A549 (cell line): ENCODE data around the gene KCNJ14. TPM values are rescaled to one million over a fixed set of nuclear protein-coding genes. Genes with fewer than 3 reads are reported as not detected.

ENCODE experiments used
- ATAC-seq, 2 experiments: fragments of 200-7000 bp in 1 of 2; fragments of >200 bp in 1 of 2; cut with Nextera tagmentation in 1 of 2; cut with Tn5 transposase in 1 of 2; 3 replicates each; pipeline versions ENCODE4 v1.8.0 to v1.9.1; 2018 to 2020; ENCODE audit warnings: mild to moderate bottlenecking in 1 of 2, moderate library complexity in 1 of 2
- CTCF ChIA-PET: fragments of 300-600 bp; sonication (Branson Sonifier 250); formaldehyde crosslinking; extraction: SDS; loops from one replicate; lab custom pipeline; 2021; ENCODE audit warnings: antibody characterized with exemption, inconsistent platforms; lab: Yijun Ruan, JAX
- POLR2A ChIA-PET: fragments of 350-600 bp; formaldehyde crosslinking; extraction: SDS; loops from one replicate; lab custom pipeline; 2021; ENCODE audit warnings: antibody characterized with exemption, inconsistent platforms; lab: Yijun Ruan, JAX
- DNase-seq, 2 experiments: peaks; one replicate each; pipeline versions ENCODE4 v3.0.0 to v3.0.0-alpha.2; 2011 to 2016; ENCODE audit warnings: low read depth in 1 of 2, low spot score in 1 of 2
- FAIRE-seq: peaks from 2 replicates; lab custom pipeline; 2011; peaks lifted over from hg19 to GRCh38; lab: Jason Lieb, UNC
- H3K27ac ChIP-seq, 2 experiments: fragments of >200 bp; sonication (Bioruptor Twin); formaldehyde crosslinking; 3 replicates each; pipeline ENCODE4 v1.5.1; 2016 to 2017
- H3K4me1 ChIP-seq: fragments of >200 bp; sonication (Bioruptor Twin); formaldehyde crosslinking; 3 replicates; pipeline ENCODE4 v1.6.1; 2016
- H3K4me2 ChIP-seq: fragments of >200 bp; sonication (Bioruptor Twin); formaldehyde crosslinking; 3 replicates; pipeline ENCODE4 v1.6.1; 2016
- H3K4me3 ChIP-seq: fragments of >200 bp; sonication (Bioruptor Twin); formaldehyde crosslinking; 3 replicates; pipeline ENCODE4 v1.5.1; 2016
- H3K9me3 ChIP-seq: fragments of >200 bp; sonication (Bioruptor Twin); formaldehyde crosslinking; 3 replicates; pipeline ENCODE4 v1.6.1; 2016
- CBX2 ChIP-seq: fragments of 200-600 bp; sonication (generic); IDR thresholded peaks from 2 replicates; pipeline ENCODE4 v1.6.1; 2016; ENCODE audit warnings: low read depth, mild to moderate bottlenecking, borderline replicate concordance
- CBX8 ChIP-seq: fragments of 200-600 bp; sonication (generic); IDR thresholded peaks from 2 replicates; pipeline ENCODE4 v1.6.1; 2016
- CEBPB ChIP-seq, 2 experiments: fragments of >200 bp in 1 of 2; sonication (Bioruptor Twin) in 1 of 2; formaldehyde crosslinking in 1 of 2; IDR thresholded peaks; 2 replicates each; pipeline ENCODE4 v1.6.1; 2012 to 2016
- CTCF ChIP-seq: fragments of >200 bp; sonication (Bioruptor Twin); formaldehyde crosslinking; IDR thresholded peaks from 3 replicates; pipeline ENCODE4 v1.5.1; 2016
- FOSB ChIP-seq: fragments of 250-450 bp; sonication (Bioruptor Pico); IDR thresholded peaks from 2 replicates; pipeline ENCODE4 v1.5.0; 2020; ENCODE audit warnings: mild to moderate bottlenecking, moderate library complexity
- HDAC2 ChIP-seq: fragments of 200-600 bp; sonication (generic); IDR thresholded peaks from 2 replicates; pipeline ENCODE4 v1.6.1; 2016
- HEYL ChIP-seq: fragments of 250-450 bp; sonication (Bioruptor Pico); IDR thresholded peaks from 2 replicates; pipeline ENCODE4 v1.8.0; 2021; ENCODE audit warnings: mild to moderate bottlenecking, moderate library complexity
- HMGXB4 ChIP-seq: fragments of 250-450 bp; sonication (Bioruptor Pico); IDR thresholded peaks from 2 replicates; pipeline ENCODE4 v1.5.0; 2021; ENCODE audit warnings: mild to moderate bottlenecking, moderate library complexity, borderline replicate concordance
- HOXA7 ChIP-seq: fragments of 250-450 bp; sonication (Bioruptor Pico); IDR thresholded peaks from 2 replicates; pipeline ENCODE4 v1.5.0; 2020; ENCODE audit warnings: mild to moderate bottlenecking, moderate library complexity
- HOXB5 ChIP-seq: fragments of 250-450 bp; sonication (Bioruptor Pico); IDR thresholded peaks from 2 replicates; pipeline ENCODE4 v1.5.0; 2020; ENCODE audit warnings: mild to moderate bottlenecking, moderate library complexity
- JUNB ChIP-seq: fragments of >200 bp; sonication (Bioruptor Twin); formaldehyde crosslinking; IDR thresholded peaks from 2 replicates; pipeline ENCODE4 v1.6.1; 2016
- KDM5A ChIP-seq: fragments of 200-600 bp; sonication (generic); IDR thresholded peaks from 2 replicates; pipeline ENCODE4 v1.6.1; 2016; ENCODE audit warnings: antibody characterized with exemption, mild to moderate bottlenecking
- MAZ ChIP-seq: fragments of 150-350 bp; IDR thresholded peaks from 2 replicates; pipeline ENCODE4 v1.6.1; 2014; ENCODE audit warnings: antibody characterized with exemption, low read depth, low read length, borderline replicate concordance
- PBX3 ChIP-seq: IDR thresholded peaks from 2 replicates; pipeline ENCODE4 v1.6.1; 2012
- POLR2A ChIP-seq: IDR thresholded peaks from 2 replicates; pipeline ENCODE4 v1.6.1; 2012; ENCODE audit warnings: mild to moderate bottlenecking, low read length
- RFX5 ChIP-seq: fragments of 450-650 bp; IDR thresholded peaks from 2 replicates; pipeline ENCODE4 v1.7.1; 2014; ENCODE audit warnings: antibody characterized with exemption, mild to moderate bottlenecking, moderate library complexity
- TFCP2L1 ChIP-seq: fragments of 250-450 bp; sonication (Bioruptor Pico); IDR thresholded peaks from 2 replicates; pipeline ENCODE4 v1.5.0; 2021; ENCODE audit warnings: mild to moderate bottlenecking
- USF2 ChIP-seq: fragments of 450-650 bp; IDR thresholded peaks from 2 replicates; pipeline ENCODE4 v1.6.1; 2014; ENCODE audit warnings: antibody characterized with exemption
- ZC3H11A ChIP-seq: fragments of 450-650 bp; IDR thresholded peaks from 2 replicates; pipeline ENCODE4 v1.6.1; 2014; ENCODE audit warnings: antibody characterized with exemption, mild to moderate bottlenecking
- ZFP36 ChIP-seq: fragments of 450-650 bp; IDR thresholded peaks from 2 replicates; pipeline ENCODE4 v1.6.1; 2014; ENCODE audit warnings: borderline replicate concordance; ENCODE audit not compliant: partially characterized antibody
- ZSCAN20 ChIP-seq: fragments of 250-450 bp; sonication (Bioruptor Pico); IDR thresholded peaks from 2 replicates; pipeline ENCODE4 v1.8.0; 2022; ENCODE audit warnings: mild to moderate bottlenecking, moderate library complexity
- WGBS: methylation state at CpG from one replicate; pipeline ENCODE4 v1.1.6; 2017; ENCODE audit errors: missing lambda C conversion rate; 5-methylcytosine and 5-hydroxymethylcytosine counted together
- polyA plus RNA-seq, 4 experiments: library from polyadenylated mRNA; depleted of rRNA in 3 of 4; stranded (reverse); fragments of >200 nt; fragmentation: RNase III in 1 of 4; extraction: RNeasy Plus Mini Kit Qiagen cat#74134 plus additional on column Dnase treatment in 1 of 4; gene quantifications; 2 replicates in 3 of 4; 3 replicates in 1 of 4; pipeline ENCODE4 v1.2.3, GENCODE V29; 2011 to 2017
- TF ChIP-seq, protein P1 (sequence below): fragments of 150-350 bp; IDR thresholded peaks from 2 replicates; pipeline ENCODE4 v1.6.1; 2014; ENCODE audit warnings: low read depth, mild to moderate bottlenecking, low read length
- TF ChIP-seq, protein P2 (sequence below): IDR thresholded peaks from 2 replicates; pipeline ENCODE4 v1.6.1; 2012; ENCODE audit warnings: low read depth, borderline replicate concordance
- TF ChIP-seq, protein P3 (sequence below): fragments of 250-450 bp; sonication (Bioruptor Pico); IDR thresholded peaks from 2 replicates; pipeline ENCODE4 v1.5.0; 2020; ENCODE audit warnings: low read depth, mild to moderate bottlenecking, moderate library complexity

KCNJ14 gene
- polyA plus RNA-seq, 2 of the 4 experiments (the other 2 are of a cell fraction), result 1.3 to 1.9 TPM

GRCh38 chr19:48454150-48454730 lies 1.1 kb upstream of the KCNJ14 start:
- Histone ChIP-seq H3K4me3 (no peak overlapping the region), H3K9me3 (no peaks in the 10 kb centered on the region), H3K4me1 (no peaks in the 10 kb centered on the region), H3K27ac (no peak overlapping the region), H3K4me2 (no peak overlapping the region)
- ChIA-PET CTCF (interaction anchor here (0.6 to 1.2 kb wide), 5 partner anchors 35 to 131 kb away, joined by 3 to 4 read pairs (median 3); no protein-coding TSS in a partner anchor), POLR2A (no interaction called here)
- 93% methylated on average over 21 of the region's 22 CpGs for WGBS
- DNase-seq (no peak), FAIRE-seq (no peak), ATAC-seq (no peak)
- TF ChIP-seq JUNB (no peak), POLR2A (no peak), CBX8 (no peak), CTCF (no peak), HDAC2 (no peak), TFCP2L1 (CRISPR knock-in tag) (no peak), CBX2 (no peak), HOXA7 (CRISPR knock-in tag) (no peak), ZFP36 (no peak), RFX5 (no peak), HMGXB4 (no peak)
- TF ChIP-seq, protein P1, sequence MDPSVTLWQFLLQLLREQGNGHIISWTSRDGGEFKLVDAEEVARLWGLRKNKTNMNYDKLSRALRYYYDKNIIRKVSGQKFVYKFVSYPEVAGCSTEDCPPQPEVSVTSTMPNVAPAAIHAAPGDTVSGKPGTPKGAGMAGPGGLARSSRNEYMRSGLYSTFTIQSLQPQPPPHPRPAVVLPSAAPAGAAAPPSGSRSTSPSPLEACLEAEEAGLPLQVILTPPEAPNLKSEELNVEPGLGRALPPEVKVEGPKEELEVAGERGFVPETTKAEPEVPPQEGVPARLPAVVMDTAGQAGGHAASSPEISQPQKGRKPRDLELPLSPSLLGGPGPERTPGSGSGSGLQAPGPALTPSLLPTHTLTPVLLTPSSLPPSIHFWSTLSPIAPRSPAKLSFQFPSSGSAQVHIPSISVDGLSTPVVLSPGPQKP, result no peak
- TF ChIP-seq, protein P2, sequence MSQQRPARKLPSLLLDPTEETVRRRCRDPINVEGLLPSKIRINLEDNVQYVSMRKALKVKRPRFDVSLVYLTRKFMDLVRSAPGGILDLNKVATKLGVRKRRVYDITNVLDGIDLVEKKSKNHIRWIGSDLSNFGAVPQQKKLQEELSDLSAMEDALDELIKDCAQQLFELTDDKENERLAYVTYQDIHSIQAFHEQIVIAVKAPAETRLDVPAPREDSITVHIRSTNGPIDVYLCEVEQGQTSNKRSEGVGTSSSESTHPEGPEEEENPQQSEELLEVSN, result no peak

- Histone ChIP-seq H3K4me3 (no peak overlapping the region), H3K4me1 (no peaks in the 10 kb centered on the region), H3K4me2 (no peak overlapping the region), H3K9me3 (no peaks in the 10 kb centered on the region), H3K27ac (no peak overlapping the region)
- ATAC-seq (no peak), DNase-seq (no peak), FAIRE-seq (no peak)
- CTCF ChIA-PET, result interaction anchor here (1.4 kb wide), 1 partner anchor 10 kb away, joined by 11 read pairs; the partner anchor contains the start of gene GRWD1
- 95% methylated on average over 11 of the region's 11 CpGs for WGBS
- POLR2A ChIA-PET, result interaction anchor here (1.0 kb wide), 1 partner anchor 10 kb away, joined by 6 read pairs; no protein-coding TSS in a partner anchor
- TF ChIP-seq USF2 (no peak), HOXB5 (CRISPR knock-in tag) (no peak), KDM5A (no peak), CTCF (no peak), ZSCAN20 (CRISPR knock-in tag) (no peak), FOSB (CRISPR knock-in tag) (no peak), ZC3H11A (no peak), CEBPB (IDR thresholded peaks at IDR 0.05) (no peak), MAZ (no peak), PBX3 (no peak), JUNB (no peak), ZFP36 (no peak), HDAC2 (no peak), HEYL (CRISPR knock-in tag) (no peak)
- TF ChIP-seq, protein P3, sequence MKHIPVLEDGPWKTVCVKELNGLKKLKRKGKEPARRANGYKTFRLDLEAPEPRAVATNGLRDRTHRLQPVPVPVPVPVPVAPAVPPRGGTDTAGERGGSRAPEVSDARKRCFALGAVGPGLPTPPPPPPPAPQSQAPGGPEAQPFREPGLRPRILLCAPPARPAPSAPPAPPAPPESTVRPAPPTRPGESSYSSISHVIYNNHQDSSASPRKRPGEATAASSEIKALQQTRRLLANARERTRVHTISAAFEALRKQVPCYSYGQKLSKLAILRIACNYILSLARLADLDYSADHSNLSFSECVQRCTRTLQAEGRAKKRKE (CRISPR knock-in tag), result no peak
- TF ChIP-seq, protein P2, result no peak
Measured at GRCh38 chr19:48455908-48456562, 661 bp downstream of the KCNJ14 start.
